Activated CD4-positive, alpha-beta memory T cell treated with anti-CD3 and anti-CD28 coated beads for 36 hours (primary cell): ENCODE results near the gene DNAH8. TPM values are rescaled to one million over a fixed set of nuclear protein-coding genes. Genes with fewer than 3 reads are reported as not detected.
"Not testable (repeated sequence)": the region's sequence is repeated elsewhere in the genome, so short reads cannot be mapped to it uniquely, and the experiment has no call there.

ENCODE experiments used
- CTCF ChIA-PET: fragments of 350-600 bp; sonication (Branson Sonifier 250); formaldehyde crosslinking; loops from one replicate; lab custom pipeline; 2021; ENCODE audit warnings: antibody characterized with exemption, inconsistent platforms; lab: Charles Lee
- POLR2A ChIA-PET: fragments of 350-600 bp; sonication (Branson Sonifier 250); formaldehyde crosslinking; loops from one replicate; lab custom pipeline; 2021; ENCODE audit warnings: antibody characterized with exemption; lab: Charles Lee
- DNase-seq: peaks from one replicate; pipeline ENCODE4 v3.0.0-alpha.2; 2020
- H3K27ac Mint-ChIP-seq: one replicate; pipeline ENCODE4 v1.8.0; 2021; ENCODE audit warnings: mixed read lengths
- H3K27me3 Mint-ChIP-seq: one replicate; pipeline ENCODE4 v1.8.0; 2021; ENCODE audit warnings: mixed read lengths
- H3K36me3 Mint-ChIP-seq: one replicate; pipeline ENCODE4 v1.8.0; 2021; ENCODE audit warnings: mixed read lengths
- H3K4me1 Mint-ChIP-seq: one replicate; pipeline ENCODE4 v1.8.0; 2021; ENCODE audit warnings: low read depth, mixed read lengths
- H3K4me3 Mint-ChIP-seq: one replicate; pipeline ENCODE4 v1.8.0; 2021; ENCODE audit warnings: mild to moderate bottlenecking, mixed read lengths
- H3K9me3 Mint-ChIP-seq: one replicate; pipeline ENCODE4 v1.8.0; 2021; ENCODE audit warnings: mixed read lengths
- intact Hi-C: fragments of 100-400 bp; cut with micrococcal nuclease; formaldehyde crosslinking; loops from one replicate; pipeline ENCODE4 v1.15.1; 2023
- total RNA-seq, 2 experiments: library from RNA; stranded (reverse); gene quantifications; one replicate each; pipeline ENCODE4 v1.2.3, GENCODE V29; 2021

Gene DNAH8
- total RNA-seq, 2 experiments from 2014 or later = 0.02 to 0.22 TPM

GRCh38 chr6:38684904-38685303 is 30.2 kb upstream of the DNAH8 start:
- Mint-ChIP-seq H3K27me3 (no peaks in the 10 kb centered on the region), H3K36me3 (peaks cover 15% of the 10 kb centered on the region), H3K27ac (no peak overlapping the region), H3K4me3 (no peak overlapping the region), H3K4me1 (peaks cover 10% of the 10 kb centered on the region), H3K9me3 (no peaks in the 10 kb centered on the region)
- DNase-seq = no peak
- ChIA-PET POLR2A (no interaction called here), CTCF (no interaction called here)
- intact Hi-C loops = no loop called here

GRCh38 chr6:38686270-38687042 is 28.7 kb upstream of the DNAH8 start:
- no peaks in the 10 kb centered on the region for H3K27me3 Mint-ChIP-seq
- ChIA-PET CTCF (interaction anchor here (0.6 to 0.8 kb wide), 2 partner anchors 117 to 1078 kb away, joined by 3 read pairs; no protein-coding TSS in a partner anchor), POLR2A (no interaction called here)

GRCh38 chr6:38687043-38687353 is 28.1 kb upstream of the DNAH8 start:
- no peak overlapping the region for H3K27ac Mint-ChIP-seq
- H3K27me3 Mint-ChIP-seq = no peaks in the 10 kb centered on the region
- intact Hi-C loops = no loop called here
- no peak overlapping the region for H3K4me3 Mint-ChIP-seq
- DNase-seq = no peak
- H3K9me3 Mint-ChIP-seq = no peaks in the 10 kb centered on the region
- CTCF ChIA-PET = interaction anchor here (0.6 kb wide), 1 partner anchor 1079 kb away, joined by 3 read pairs; no protein-coding TSS in a partner anchor
- POLR2A ChIA-PET = no interaction called here
- peaks cover 9% of the 10 kb centered on the region for H3K36me3 Mint-ChIP-seq
- H3K4me1 Mint-ChIP-seq = peaks cover 10% of the 10 kb centered on the region

More at GRCh38 chr6:38686270-38687042, 28.7 kb upstream of the DNAH8 start:
- no peak overlapping the region for H3K4me3 Mint-ChIP-seq
- peaks cover 10% of the 10 kb centered on the region for H3K4me1 Mint-ChIP-seq
- intact Hi-C loops = no loop called here
- no peaks in the 10 kb centered on the region for H3K9me3 Mint-ChIP-seq
- H3K27ac Mint-ChIP-seq = no peak overlapping the region
- peaks cover 14% of the 10 kb centered on the region for H3K36me3 Mint-ChIP-seq
- DNase-seq = no peak

- H3K27me3 Mint-ChIP-seq = no peaks in the 10 kb centered on the region
- no peak overlapping the region for H3K27ac Mint-ChIP-seq
- ChIA-PET CTCF (no interaction called here), POLR2A (no interaction called here)
- H3K4me3 Mint-ChIP-seq = no peak overlapping the region
- peaks cover 10% of the 10 kb centered on the region for H3K4me1 Mint-ChIP-seq
- H3K36me3 Mint-ChIP-seq = peaks cover 8% of the 10 kb centered on the region
- intact Hi-C loops = no loop called here
- no peaks in the 10 kb centered on the region for H3K9me3 Mint-ChIP-seq
- no peak for DNase-seq
Observed at GRCh38 chr6:38687549-38687948, 27.6 kb upstream of the DNAH8 start.

- intact Hi-C loops = no loop called here
- H3K36me3 Mint-ChIP-seq = peaks cover 7% of the 10 kb centered on the region
- CTCF ChIA-PET = no interaction called here
Observed at GRCh38 chr6:38688579-38689087, 26.5 kb upstream of the DNAH8 start.

GRCh38 chr6:38695227-38695900 is 19.7 kb upstream of the DNAH8 start:
- Mint-ChIP-seq H3K27me3 (no peaks in the 10 kb centered on the region), H3K27ac (peak overlapping the region; percentile 36), H3K9me3 (peaks cover 9% of the 10 kb centered on the region), H3K36me3 (peaks cover 19% of the 10 kb centered on the region), H3K4me3 (no peak overlapping the region), H3K4me1 (peaks cover 49% of the 10 kb centered on the region)
- intact Hi-C loops = no loop called here
- POLR2A ChIA-PET = interaction anchor here (0.9 kb wide), 1 partner anchor 18 kb away, joined by 4 read pairs; no protein-coding TSS in a partner anchor
- DNase-seq = no peak
- CTCF ChIA-PET = no interaction called here

More at GRCh38 chr6:38688579-38689087, 26.5 kb upstream of the DNAH8 start:
- H3K9me3 Mint-ChIP-seq = no peaks in the 10 kb centered on the region
- no peak overlapping the region for H3K4me3 Mint-ChIP-seq
- no peak overlapping the region for H3K27ac Mint-ChIP-seq
- H3K27me3 Mint-ChIP-seq = no peaks in the 10 kb centered on the region
- peaks cover 10% of the 10 kb centered on the region for H3K4me1 Mint-ChIP-seq
- no peak for DNase-seq
- POLR2A ChIA-PET = no interaction called here

- no peak for DNase-seq
- CTCF ChIA-PET = no interaction called here
- H3K4me1 Mint-ChIP-seq = peaks cover 50% of the 10 kb centered on the region
- no peak overlapping the region for H3K4me3 Mint-ChIP-seq
- peak overlapping the region; percentile 42 for H3K27ac Mint-ChIP-seq
- POLR2A ChIA-PET = interaction anchor here (0.9 kb wide), 1 partner anchor 17 kb away, joined by 4 read pairs; no protein-coding TSS in a partner anchor
- intact Hi-C loops = loop anchor here (2.0 kb wide), 1 partner anchor 23 kb away; no protein-coding TSS in a partner anchor
- H3K9me3 Mint-ChIP-seq = peaks cover 10% of the 10 kb centered on the region
- H3K36me3 Mint-ChIP-seq = peaks cover 23% of the 10 kb centered on the region
- H3K27me3 Mint-ChIP-seq = no peaks in the 10 kb centered on the region
Observed at GRCh38 chr6:38695933-38696332, 19.2 kb upstream of the DNAH8 start.

GRCh38 chr6:38696345-38696744 is 18.8 kb upstream of the DNAH8 start:
- H3K4me1 Mint-ChIP-seq = peaks cover 51% of the 10 kb centered on the region
- no peak overlapping the region for H3K4me3 Mint-ChIP-seq
- DNase-seq = no peak
- POLR2A ChIA-PET = interaction anchor here (0.9 kb wide), 1 partner anchor 17 kb away, joined by 4 read pairs; no protein-coding TSS in a partner anchor
- CTCF ChIA-PET = no interaction called here
- H3K36me3 Mint-ChIP-seq = peaks cover 26% of the 10 kb centered on the region
- peaks cover 10% of the 10 kb centered on the region for H3K9me3 Mint-ChIP-seq
- peak overlapping the region; percentile 42 for H3K27ac Mint-ChIP-seq
- no peaks in the 10 kb centered on the region for H3K27me3 Mint-ChIP-seq
- intact Hi-C loops = loop anchor here (2.0 kb wide), 1 partner anchor 24 kb away; no protein-coding TSS in a partner anchor

- Mint-ChIP-seq H3K4me3 (no peak overlapping the region), H3K27me3 (no peaks in the 10 kb centered on the region), H3K4me1 (peaks cover 60% of the 10 kb centered on the region), H3K9me3 (peaks cover 10% of the 10 kb centered on the region), H3K27ac (peak overlapping the region; percentile 26), H3K36me3 (peaks cover 36% of the 10 kb centered on the region)
- CTCF ChIA-PET = no interaction called here
- POLR2A ChIA-PET = interaction anchor here (1.2 kb wide), 1 partner anchor 27 kb away, joined by 3 read pairs; no protein-coding TSS in a partner anchor
- intact Hi-C loops = loop anchor here (2.0 kb wide), 1 partner anchor 25 kb away; no protein-coding TSS in a partner anchor
- DNase-seq = no peak
Observed at GRCh38 chr6:38697846-38698245, 17.3 kb upstream of the DNAH8 start.

- H3K4me3 Mint-ChIP-seq, intact Hi-C loops, CTCF ChIA-PET, H3K27me3 Mint-ChIP-seq, H3K27ac Mint-ChIP-seq, POLR2A ChIA-PET, DNase-seq: not testable (repeated sequence)
- H3K4me1 Mint-ChIP-seq = peaks cover 62% of the 10 kb centered on the region
- peaks cover 10% of the 10 kb centered on the region for H3K9me3 Mint-ChIP-seq
- H3K36me3 Mint-ChIP-seq = peaks cover 32% of the 10 kb centered on the region
Observed at GRCh38 chr6:38699702-38700101, 15.4 kb upstream of the DNAH8 start.

- Mint-ChIP-seq H3K27ac (no peak overlapping the region), H3K36me3 (peaks cover 30% of the 10 kb centered on the region), H3K27me3 (peaks cover 5% of the 10 kb centered on the region), H3K4me3 (peak overlapping the region; percentile 82), H3K4me1 (peaks cover 49% of the 10 kb centered on the region), H3K9me3 (peaks cover 10% of the 10 kb centered on the region)
- no peak for DNase-seq
- POLR2A ChIA-PET = interaction anchor here (0.6 to 1.4 kb wide), 2 partner anchors 8 to 972 kb away, joined by 3 read pairs; no protein-coding TSS in a partner anchor
- intact Hi-C loops = no loop called here
- CTCF ChIA-PET = no interaction called here
Observed at GRCh38 chr6:38701551-38701950, 13.6 kb upstream of the DNAH8 start.
